Dendritic cell treated with granulocyte-macrophage colony-stimulating factor and Interleukin-4, amounts not matched to agents 40 ng/mL and 50 ng/mL, for 4 days (primary cell): ENCODE results near the gene PRKAR1A.
"Not testable (repeated sequence)": the region's sequence is repeated elsewhere in the genome, so short reads cannot be mapped to it uniquely, and the experiment has no call there.

Experiments
- H3K27ac Mint-ChIP-seq: one replicate; pipeline ENCODE4 v1.8.0; 2022; ENCODE audit warnings: mild to moderate bottlenecking, mixed read lengths
- H3K27me3 Mint-ChIP-seq: one replicate; pipeline ENCODE4 v1.8.0; 2022; ENCODE audit warnings: mild to moderate bottlenecking, mixed read lengths
- H3K36me3 Mint-ChIP-seq: one replicate; pipeline ENCODE4 v1.8.0; 2022; ENCODE audit warnings: low read depth, mixed read lengths
- H3K4me1 Mint-ChIP-seq: one replicate; pipeline ENCODE4 v1.8.0; 2022; ENCODE audit warnings: low read depth, mixed read lengths
- H3K4me3 Mint-ChIP-seq: one replicate; pipeline ENCODE4 v1.8.0; 2022; ENCODE audit warnings: mild to moderate bottlenecking, moderate library complexity, mixed read lengths
- H3K9me3 Mint-ChIP-seq: one replicate; pipeline ENCODE4 v1.8.0; 2022; ENCODE audit warnings: mixed read lengths
- intact Hi-C: fragments of 100-400 bp; cut with micrococcal nuclease; formaldehyde crosslinking; loops from one replicate; pipeline ENCODE4 v1.15.0; 2022

The PRKAR1A gene

GRCh38 chr17:68517605-68518004 lies 5.4 kb downstream of the PRKAR1A start:
- H3K4me1 Mint-ChIP-seq = peaks cover 53% of the 10 kb centered on the region
- H3K27me3 Mint-ChIP-seq, H3K4me3 Mint-ChIP-seq, intact Hi-C loops, H3K27ac Mint-ChIP-seq: not testable (repeated sequence)
- peaks cover 19% of the 10 kb centered on the region for H3K9me3 Mint-ChIP-seq
- H3K36me3 Mint-ChIP-seq = peaks cover 90% of the 10 kb centered on the region

- Mint-ChIP-seq H3K9me3 (peaks cover 19% of the 10 kb centered on the region), H3K36me3 (peaks cover 90% of the 10 kb centered on the region), H3K27me3 (no peaks in the 10 kb centered on the region), H3K4me3 (no peak overlapping the region), H3K4me1 (peaks cover 56% of the 10 kb centered on the region), H3K27ac (peak overlapping the region; percentile 76)
- intact Hi-C loops = no loop called here
Measured at GRCh38 chr17:68518063-68518815, 6.0 kb downstream of the PRKAR1A start.

- H3K4me1 Mint-ChIP-seq = peaks cover 56% of the 10 kb centered on the region
- H3K27me3 Mint-ChIP-seq, H3K4me3 Mint-ChIP-seq, intact Hi-C loops: not testable (repeated sequence)
- peaks cover 19% of the 10 kb centered on the region for H3K9me3 Mint-ChIP-seq
- peaks cover 92% of the 10 kb centered on the region for H3K36me3 Mint-ChIP-seq
- H3K27ac Mint-ChIP-seq = peak overlapping the region; percentile 76
Measured at GRCh38 chr17:68519051-68519450, 6.8 kb downstream of the PRKAR1A start.

- Mint-ChIP-seq H3K27me3 (no peaks in the 10 kb centered on the region), H3K4me1 (peaks cover 50% of the 10 kb centered on the region), H3K9me3 (peaks cover 19% of the 10 kb centered on the region), H3K4me3 (no peak overlapping the region), H3K27ac (no peak overlapping the region), H3K36me3 (peaks cover 98% of the 10 kb centered on the region)
- intact Hi-C loops = no loop called here
Measured at GRCh38 chr17:68519911-68520310, 7.7 kb downstream of the PRKAR1A start.

GRCh38 chr17:68522266-68522665 lies 10.0 kb downstream of the PRKAR1A start:
- Mint-ChIP-seq H3K9me3 (peaks cover 15% of the 10 kb centered on the region), H3K36me3 (peaks cover 98% of the 10 kb centered on the region), H3K27me3 (no peaks in the 10 kb centered on the region), H3K27ac (peak overlapping the region; percentile 27), H3K4me1 (peaks cover 48% of the 10 kb centered on the region), H3K4me3 (no peak overlapping the region)
- intact Hi-C loops = no loop called here

- peaks cover 98% of the 10 kb centered on the region for H3K36me3 Mint-ChIP-seq
- no peaks in the 10 kb centered on the region for H3K27me3 Mint-ChIP-seq
- no peak overlapping the region for H3K4me3 Mint-ChIP-seq
- intact Hi-C loops = no loop called here
- H3K4me1 Mint-ChIP-seq = peaks cover 24% of the 10 kb centered on the region
- no peaks in the 10 kb centered on the region for H3K9me3 Mint-ChIP-seq
- no peak overlapping the region for H3K27ac Mint-ChIP-seq
Measured at GRCh38 chr17:68526548-68526947, 14.3 kb downstream of the PRKAR1A start.

GRCh38 chr17:68527314-68527713 lies 15.1 kb downstream of the PRKAR1A start:
- Mint-ChIP-seq H3K4me1 (peaks cover 24% of the 10 kb centered on the region), H3K27ac (no peak overlapping the region), H3K4me3 (no peak overlapping the region), H3K9me3 (no peaks in the 10 kb centered on the region), H3K36me3 (peaks cover 95% of the 10 kb centered on the region), H3K27me3 (no peaks in the 10 kb centered on the region)
- intact Hi-C loops = no loop called here

GRCh38 chr17:68531252-68531651 lies 19.0 kb downstream of the PRKAR1A start:
- H3K4me3 Mint-ChIP-seq = no peak overlapping the region
- no peaks in the 10 kb centered on the region for H3K9me3 Mint-ChIP-seq
- H3K27ac Mint-ChIP-seq = no peak overlapping the region
- peaks cover 17% of the 10 kb centered on the region for H3K4me1 Mint-ChIP-seq
- intact Hi-C loops = loop anchor here (5.0 kb wide), 2 partner anchors 81 to 716 kb away; no protein-coding TSS in a partner anchor
- H3K36me3 Mint-ChIP-seq = peaks cover 94% of the 10 kb centered on the region
- no peaks in the 10 kb centered on the region for H3K27me3 Mint-ChIP-seq

GRCh38 chr17:68532826-68533225 lies 20.6 kb downstream of the PRKAR1A start:
- no peaks in the 10 kb centered on the region for H3K27me3 Mint-ChIP-seq

GRCh38 chr17:68533887-68534694 lies 21.9 kb downstream of the PRKAR1A start:
- peaks cover 94% of the 10 kb centered on the region for H3K36me3 Mint-ChIP-seq
- H3K27ac Mint-ChIP-seq = peak overlapping the region; percentile 46

More at GRCh38 chr17:68532826-68533225, 20.6 kb downstream of the PRKAR1A start:
- intact Hi-C loops = loop anchor here (5.0 kb wide), 2 partner anchors 79 to 714 kb away; no protein-coding TSS in a partner anchor
- no peaks in the 10 kb centered on the region for H3K9me3 Mint-ChIP-seq
- H3K4me3 Mint-ChIP-seq = no peak overlapping the region
- peaks cover 94% of the 10 kb centered on the region for H3K36me3 Mint-ChIP-seq
- H3K4me1 Mint-ChIP-seq = peaks cover 5% of the 10 kb centered on the region
- no peak overlapping the region for H3K27ac Mint-ChIP-seq

GRCh38 chr17:68534695-68535088 lies 22.5 kb downstream of the PRKAR1A start:
- H3K4me1 Mint-ChIP-seq = peaks cover 14% of the 10 kb centered on the region
- H3K36me3 Mint-ChIP-seq = peaks cover 94% of the 10 kb centered on the region
- H3K9me3 Mint-ChIP-seq = no peaks in the 10 kb centered on the region
- no peaks in the 10 kb centered on the region for H3K27me3 Mint-ChIP-seq
- intact Hi-C loops = loop anchor here (2.0 to 5.0 kb wide), 3 partner anchors 78 to 713 kb away; no protein-coding TSS in a partner anchor
- H3K4me3 Mint-ChIP-seq = no peak overlapping the region
- H3K27ac Mint-ChIP-seq = peak overlapping the region; percentile 46

More at GRCh38 chr17:68533887-68534694, 21.9 kb downstream of the PRKAR1A start:
- H3K4me1 Mint-ChIP-seq = peaks cover 8% of the 10 kb centered on the region
- H3K9me3 Mint-ChIP-seq = no peaks in the 10 kb centered on the region
- H3K27me3 Mint-ChIP-seq = no peaks in the 10 kb centered on the region
- intact Hi-C loops = loop anchor here (2.0 to 5.0 kb wide), 3 partner anchors 78 to 713 kb away; no protein-coding TSS in a partner anchor
- no peak overlapping the region for H3K4me3 Mint-ChIP-seq

GRCh38 chr17:68535922-68536321 lies 23.7 kb downstream of the PRKAR1A start:
- intact Hi-C loops = loop anchor here (2.0 kb wide), 1 partner anchor 223 kb away; no protein-coding TSS in a partner anchor
- Mint-ChIP-seq H3K36me3 (peaks cover 94% of the 10 kb centered on the region), H3K27me3 (no peaks in the 10 kb centered on the region), H3K4me3 (no peak overlapping the region), H3K4me1 (peaks cover 15% of the 10 kb centered on the region), H3K27ac (no peak overlapping the region), H3K9me3 (no peaks in the 10 kb centered on the region)

GRCh38 chr17:68539548-68540467 lies 27.6 kb downstream of the PRKAR1A start:
- no peak overlapping the region for H3K4me3 Mint-ChIP-seq
- no peaks in the 10 kb centered on the region for H3K27me3 Mint-ChIP-seq
- no peaks in the 10 kb centered on the region for H3K9me3 Mint-ChIP-seq
- intact Hi-C loops = no loop called here
- peaks cover 89% of the 10 kb centered on the region for H3K36me3 Mint-ChIP-seq
- H3K4me1 Mint-ChIP-seq = peaks cover 10% of the 10 kb centered on the region
- peak overlapping the region; percentile 45 for H3K27ac Mint-ChIP-seq
